HG03139 (cell line): ENCODE results near the gene PIAS2.
"Not testable (repeated sequence)": the region's sequence is repeated elsewhere in the genome, so short reads cannot be mapped to it uniquely, and the experiment has no call there.

ENCODE experiments used
- ATAC-seq: cut with Tn5 transposase; IDR thresholded peaks from one replicate; pipeline ENCODE4 v1.9.1; 2021; ENCODE audit not compliant: unreplicated experiment

The PIAS2 gene

DNA sequence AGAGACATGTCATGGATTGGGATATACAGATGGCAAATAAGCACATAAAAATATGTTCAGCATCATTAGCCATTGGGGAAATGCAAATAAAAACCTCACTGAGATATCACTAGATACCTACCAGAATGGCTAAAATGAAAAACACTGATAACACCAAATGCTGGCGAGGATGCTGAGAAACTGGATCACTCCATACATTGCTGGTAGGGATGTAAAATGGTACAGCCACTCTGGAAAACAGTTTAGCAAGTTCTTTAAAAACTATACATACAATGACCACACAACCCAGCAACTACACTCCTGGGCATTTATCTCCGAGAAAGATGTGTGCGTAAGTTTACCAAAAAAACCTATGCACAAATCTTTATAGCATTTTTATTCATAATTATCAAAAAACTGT is 13.9 kb downstream of the PIAS2 start:
- no peak for ATAC-seq

- peak; percentile 68 for ATAC-seq
Measured at GRCh38 chr18:46899274-46899948, 17.9 kb downstream of the PIAS2 start.

DNA sequence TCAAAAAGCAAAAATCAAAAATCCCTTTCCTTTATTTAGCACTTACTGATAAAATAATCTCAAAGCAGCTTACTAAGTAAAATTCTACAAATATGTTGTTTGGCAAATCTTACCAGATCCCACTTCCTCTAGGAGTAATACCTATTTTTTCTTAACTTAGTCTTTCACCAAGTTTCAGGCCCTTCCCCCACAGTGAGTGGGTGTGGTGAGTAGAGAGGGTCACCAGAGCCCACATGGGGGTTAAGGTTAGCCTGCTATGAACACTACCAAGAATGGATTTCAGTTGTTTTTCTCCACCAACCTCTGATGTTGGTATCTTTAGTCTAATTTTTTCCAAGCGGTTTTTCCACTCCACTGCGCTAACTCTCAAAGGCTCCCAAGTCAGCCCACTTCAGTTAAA is 23.2 kb downstream of the PIAS2 start:
- no peak for ATAC-seq

GRCh38 chr18:46893360-46893759 is 23.9 kb downstream of the PIAS2 start:
- ATAC-seq: no peak

- no peak for ATAC-seq
Measured at GRCh38 chr18:46892842-46893241, 24.5 kb downstream of the PIAS2 start.

- ATAC-seq: peak; percentile 83
Measured at GRCh38 chr18:46891742-46892214, 25.5 kb downstream of the PIAS2 start.

GRCh38 chr18:46888965-46889364 is 28.3 kb downstream of the PIAS2 start:
- no peak for ATAC-seq

GRCh38 chr18:46886893-46887292 is 30.4 kb downstream of the PIAS2 start:
- ATAC-seq: no peak

DNA sequence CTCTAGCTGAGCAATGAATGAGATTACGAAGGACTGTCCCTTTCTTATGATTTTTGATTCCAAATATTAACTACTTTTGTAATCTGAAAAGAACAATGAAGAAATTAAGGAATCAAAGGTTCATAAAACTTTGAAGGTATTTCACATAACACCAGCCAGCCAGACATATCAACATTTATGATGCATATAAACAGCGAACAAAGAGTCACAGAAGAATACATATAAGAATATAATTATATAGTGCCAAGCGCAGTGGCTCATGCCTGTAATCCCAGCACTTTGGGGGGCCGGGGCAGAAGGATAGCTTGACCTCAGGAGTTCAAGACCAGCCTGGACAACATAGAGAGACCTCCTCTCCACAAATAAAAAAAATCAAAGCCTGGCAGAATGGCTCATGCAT is 34.1 kb downstream of the PIAS2 start:
- no peak for ATAC-seq

- no peak for ATAC-seq
Measured at GRCh38 chr18:46877329-46877987, 39.8 kb downstream of the PIAS2 start.

DNA sequence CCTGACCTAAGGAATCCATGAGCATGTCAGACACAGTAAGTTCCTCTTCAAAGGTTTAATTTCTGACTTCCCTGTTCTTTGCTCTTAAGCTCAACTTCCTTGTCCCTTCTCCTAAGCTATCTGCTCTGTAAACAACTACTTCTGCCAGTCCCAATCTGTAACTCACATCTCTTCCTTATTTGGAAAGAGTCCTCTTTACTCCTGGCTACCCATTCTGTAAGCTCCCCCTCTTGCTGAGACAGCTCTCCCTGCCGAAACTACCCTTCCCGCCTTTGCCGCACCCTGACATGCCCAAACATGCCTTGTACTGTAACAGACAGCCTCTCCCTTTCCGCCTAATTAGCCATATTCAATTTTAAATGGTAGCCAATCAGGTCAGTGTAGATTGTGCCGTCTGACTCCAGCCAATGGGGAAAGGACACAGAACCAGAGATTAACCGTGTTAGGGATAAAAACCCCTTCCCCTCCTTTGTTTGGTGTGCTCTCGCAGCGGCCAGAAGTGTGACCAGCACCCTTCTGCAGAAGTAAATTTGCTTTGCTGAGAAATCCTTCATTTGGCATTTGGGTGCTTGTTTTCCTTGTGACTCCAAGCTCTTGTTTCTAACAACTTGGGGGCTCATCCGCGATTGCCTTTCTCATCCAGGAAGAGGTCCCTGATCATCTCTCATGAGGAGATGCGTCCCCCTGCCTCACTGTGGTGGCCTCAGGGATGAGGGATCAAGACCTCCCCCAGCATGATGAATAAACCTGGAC is 49.0 kb downstream of the PIAS2 start:
- ATAC-seq: no peak

DNA sequence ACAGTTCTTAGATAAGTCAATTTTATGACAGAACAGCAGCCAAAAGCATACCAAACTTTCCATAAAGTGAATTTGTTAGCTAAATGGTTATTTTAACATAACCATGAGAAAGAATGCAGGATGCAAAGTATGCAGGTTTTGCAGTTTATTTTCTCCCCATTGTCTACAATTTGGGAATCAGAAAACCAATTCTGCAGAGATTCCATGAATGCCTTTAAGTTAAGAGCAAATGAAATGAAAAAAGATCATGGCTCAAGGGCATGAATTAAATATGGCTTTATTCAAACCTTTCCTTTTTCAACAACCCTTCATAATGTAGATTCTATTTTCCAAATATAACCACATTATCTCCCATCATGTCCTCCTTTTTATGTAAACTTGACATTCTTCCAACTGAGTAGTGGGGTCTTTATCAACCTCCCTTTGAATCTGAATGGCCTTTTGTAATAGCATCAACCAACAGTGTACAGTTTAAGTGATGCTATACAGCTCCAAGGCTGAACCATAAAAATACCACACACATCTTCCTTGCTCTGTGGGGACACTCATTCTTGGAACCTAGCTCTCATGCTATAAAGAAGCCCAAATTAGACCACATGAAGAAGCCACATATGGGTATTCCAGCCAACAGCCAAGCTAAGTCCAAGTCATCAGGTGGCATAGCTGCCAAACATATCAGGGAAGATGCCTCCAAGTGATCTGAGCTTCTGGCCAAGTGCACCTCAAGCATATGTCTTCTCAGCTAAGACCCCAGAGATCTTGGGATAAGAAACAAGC is 49.8 kb downstream of the PIAS2 start:
- no peak for ATAC-seq

- no peak for ATAC-seq
Measured at GRCh38 chr18:46866523-46866922, 50.8 kb downstream of the PIAS2 start.

- not testable (repeated sequence) for ATAC-seq
Measured at GRCh38 chr18:46865245-46865644, 52.1 kb downstream of the PIAS2 start.

DNA sequence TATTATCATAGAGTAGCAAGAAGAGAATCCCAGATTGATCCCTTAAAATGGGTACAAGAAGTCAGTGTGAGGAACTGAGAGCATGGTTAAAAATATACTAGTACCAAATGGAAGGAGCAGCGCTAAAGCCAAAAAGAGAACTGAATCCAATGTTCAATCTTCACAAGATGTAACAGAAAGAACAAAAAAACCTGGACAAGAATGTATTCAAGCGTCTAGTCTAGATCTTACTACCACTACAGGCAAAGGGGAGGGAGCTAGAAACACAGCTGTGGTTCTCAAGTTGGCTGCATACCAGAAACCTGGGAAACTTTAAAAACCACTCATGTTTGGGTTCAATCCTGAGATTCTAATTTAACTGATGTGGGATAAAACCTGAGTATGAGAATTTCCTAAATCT is 57.5 kb downstream of the PIAS2 start:
- ATAC-seq: no peak

DNA sequence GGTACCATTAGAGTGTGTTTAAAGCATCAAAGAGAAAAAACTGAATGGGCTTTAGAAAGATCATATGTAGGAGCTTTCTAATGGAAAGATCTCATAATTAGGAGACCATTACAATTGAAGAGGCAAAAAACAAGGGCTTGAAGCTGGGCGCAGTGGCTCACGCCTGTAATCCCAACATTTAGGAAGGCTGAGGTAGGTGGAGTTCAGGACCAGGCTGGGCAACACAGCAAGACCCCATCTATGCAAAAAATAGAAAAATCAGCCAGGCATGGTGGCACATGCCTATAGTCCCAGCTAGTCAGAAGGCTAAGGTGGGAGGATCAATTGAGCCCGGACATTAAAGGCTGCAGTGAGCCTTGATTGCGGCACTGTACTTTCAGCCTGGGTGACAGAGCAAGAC is 59.0 kb downstream of the PIAS2 start:
- no peak for ATAC-seq

GRCh38 chr18:46856973-46857372 is 60.3 kb downstream of the PIAS2 start:
- no peak for ATAC-seq

DNA sequence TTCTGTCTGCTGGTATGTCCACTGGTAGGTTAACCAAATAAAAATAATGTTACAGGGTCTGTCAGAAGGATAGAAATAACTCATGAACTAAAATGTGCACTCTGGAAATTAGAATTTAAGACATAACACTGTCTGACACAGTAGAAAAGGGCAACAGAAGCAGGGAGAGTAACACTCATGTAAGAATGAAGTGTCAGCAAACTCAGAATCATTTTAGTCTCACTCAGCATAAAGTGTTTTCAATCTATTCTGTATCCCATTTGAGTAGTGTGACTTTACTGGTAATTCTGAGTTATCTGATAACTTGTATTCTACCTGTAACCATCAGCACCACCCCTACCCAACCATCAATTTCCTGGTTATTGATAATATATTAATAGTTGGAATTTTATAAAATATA is 68.3 kb downstream of the PIAS2 start:
- ATAC-seq: no peak

DNA sequence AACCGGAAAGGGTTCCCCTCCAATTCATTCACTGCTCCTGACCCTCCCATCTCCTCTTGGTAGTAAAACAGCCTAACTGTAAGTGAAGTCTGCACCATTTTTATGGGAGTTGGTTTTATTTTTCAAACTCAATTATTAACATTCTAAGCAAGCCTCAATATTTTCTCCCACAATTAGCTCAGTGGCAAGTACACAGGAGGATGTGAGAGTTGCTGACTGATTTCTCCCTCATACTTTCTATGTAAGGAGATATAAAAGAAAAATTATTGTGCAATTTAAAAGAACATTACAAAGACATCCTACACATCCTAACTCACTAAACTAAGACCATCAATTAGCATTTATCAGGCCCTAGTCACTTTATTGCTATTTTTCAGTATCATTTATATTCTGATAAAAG is 73.9 kb downstream of the PIAS2 start:
- ATAC-seq: no peak

GRCh38 chr18:46842583-46842982 is 74.7 kb downstream of the PIAS2 start:
- no peak for ATAC-seq

DNA sequence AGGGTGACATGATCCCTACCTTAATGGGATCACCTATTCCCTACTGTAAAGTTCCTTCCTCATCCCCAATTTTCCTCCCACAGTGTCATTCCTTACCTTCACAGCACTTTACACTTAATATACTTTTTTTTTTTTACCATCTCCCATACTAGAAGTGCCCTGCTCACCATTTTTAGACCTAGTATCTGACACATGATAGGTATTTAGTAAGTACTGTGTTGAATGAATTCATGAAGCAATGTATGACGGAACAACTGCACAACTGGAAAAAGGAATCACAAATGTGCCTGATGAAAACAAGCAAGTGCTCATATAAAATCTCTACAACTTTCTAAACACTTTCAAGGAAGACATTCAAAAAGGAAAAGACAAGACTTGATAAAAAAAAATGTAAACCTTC is 83.4 kb downstream of the PIAS2 start:
- ATAC-seq: no peak
